ENCODE measurements around the gene RBM22.

Gene RBM22

DNA sequence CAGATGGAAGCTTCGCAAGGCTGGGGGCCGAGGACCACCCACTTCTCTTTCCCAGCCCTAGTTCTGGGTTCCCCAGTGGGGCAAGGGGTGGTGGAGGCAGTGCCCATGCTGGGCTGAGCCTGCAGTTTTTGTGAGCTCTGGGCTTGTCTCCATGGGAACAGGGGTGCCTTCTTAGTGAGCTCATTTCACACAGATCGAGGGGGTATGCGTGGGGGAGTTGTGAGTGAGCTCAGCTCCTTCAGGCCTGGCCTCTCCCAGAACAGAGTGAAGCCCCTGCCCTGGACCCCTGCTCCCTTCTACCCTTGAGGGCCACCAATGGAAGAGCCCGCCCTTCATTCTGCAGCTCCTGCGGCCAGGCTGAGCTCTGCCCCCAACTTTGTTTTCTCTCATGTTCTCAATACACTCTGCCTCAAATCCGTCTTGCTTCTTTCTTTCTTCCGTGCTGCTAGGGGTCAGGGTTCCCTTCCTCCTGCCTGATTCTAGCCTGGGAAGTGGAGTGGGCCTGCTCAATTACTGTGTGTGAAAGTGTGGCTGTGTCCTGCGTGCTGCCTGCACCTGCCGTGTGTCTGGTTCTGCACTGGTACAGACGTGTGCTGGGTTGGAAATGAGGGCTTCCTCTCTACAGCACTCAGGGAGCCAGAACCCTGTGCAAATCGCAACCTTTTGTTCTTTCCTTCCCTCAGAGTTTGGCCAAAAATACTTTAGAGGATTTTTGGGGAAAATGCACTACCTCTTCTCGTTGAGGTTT, 48.8 kb downstream of the RBM22 start:
- DNase-seq (ENCODE audit: low read depth in 2 of 2) = no peak

DNA sequence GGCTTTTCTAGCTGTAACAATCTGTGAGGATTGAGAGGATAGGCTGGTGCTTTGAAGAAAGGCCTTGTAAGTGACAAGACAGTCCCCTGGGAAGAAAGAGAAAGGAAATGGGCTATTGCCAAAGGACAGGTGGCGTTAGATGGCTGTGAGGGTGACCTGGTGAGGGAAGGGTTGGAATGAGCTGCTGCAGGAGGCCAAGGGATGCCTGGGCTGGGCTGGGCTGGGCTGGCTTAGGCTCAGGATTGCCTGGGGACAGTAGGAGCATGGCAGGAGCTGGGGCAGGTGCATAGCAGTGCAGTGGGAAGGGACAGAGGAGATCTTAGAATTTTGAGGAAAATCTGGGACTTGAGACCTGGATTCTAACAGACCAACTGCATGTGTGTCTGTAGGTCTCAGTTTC, 49.5 kb downstream of the RBM22 start:
- DNase-seq (ENCODE audit: low read depth in 2 of 2) = no peak

DNA sequence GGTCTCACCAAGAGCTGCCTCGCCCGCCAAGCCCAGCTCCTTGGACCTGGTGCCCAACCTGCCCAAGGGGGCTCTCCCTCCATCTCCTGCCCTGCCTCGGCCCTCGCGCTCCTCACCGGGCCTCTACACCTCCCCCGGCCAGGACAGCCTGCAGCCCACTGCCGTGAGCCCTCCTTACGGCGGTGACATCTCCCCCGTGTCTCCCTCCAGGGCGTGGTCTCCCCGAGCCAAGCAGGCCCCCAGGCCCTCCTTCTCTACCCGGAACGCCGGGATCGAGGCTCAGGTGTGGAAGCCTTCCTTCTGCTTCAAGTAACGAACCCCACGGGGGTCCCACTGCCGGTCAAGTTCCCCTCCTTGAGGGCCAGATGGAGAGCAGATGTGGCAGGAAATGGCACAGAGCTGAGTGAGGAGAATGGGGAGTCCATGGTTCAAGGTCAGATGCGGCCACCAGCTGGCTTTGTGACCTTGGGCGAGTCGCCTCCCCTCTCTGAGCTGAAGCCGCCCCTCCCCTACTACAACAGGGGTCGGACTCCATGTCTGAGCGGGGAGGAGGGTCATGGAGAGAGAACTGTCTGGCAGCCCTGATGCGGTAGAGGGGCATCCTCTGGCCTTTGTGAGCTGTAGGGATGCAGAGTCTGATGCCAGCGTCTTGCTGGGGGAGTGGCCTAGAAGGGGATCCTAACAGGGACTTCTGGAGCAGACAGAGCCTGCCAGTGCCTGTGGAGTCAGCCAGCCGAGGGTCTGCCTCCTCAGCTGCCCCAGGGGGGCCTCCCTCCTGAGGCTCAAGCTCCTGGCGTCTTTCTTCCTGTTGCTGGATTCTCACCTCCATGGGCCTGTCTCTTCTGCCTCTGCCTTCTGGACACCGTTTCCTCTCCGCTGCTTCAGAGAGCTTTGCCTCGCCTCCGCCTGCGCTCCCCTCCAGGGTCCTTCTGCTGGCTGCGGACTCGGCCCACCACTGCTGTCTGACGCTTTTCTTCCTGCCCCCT, 50.5 kb downstream of the RBM22 start:
- DNase-seq (ENCODE audit: low read depth in 2 of 2) = no peak

DNA sequence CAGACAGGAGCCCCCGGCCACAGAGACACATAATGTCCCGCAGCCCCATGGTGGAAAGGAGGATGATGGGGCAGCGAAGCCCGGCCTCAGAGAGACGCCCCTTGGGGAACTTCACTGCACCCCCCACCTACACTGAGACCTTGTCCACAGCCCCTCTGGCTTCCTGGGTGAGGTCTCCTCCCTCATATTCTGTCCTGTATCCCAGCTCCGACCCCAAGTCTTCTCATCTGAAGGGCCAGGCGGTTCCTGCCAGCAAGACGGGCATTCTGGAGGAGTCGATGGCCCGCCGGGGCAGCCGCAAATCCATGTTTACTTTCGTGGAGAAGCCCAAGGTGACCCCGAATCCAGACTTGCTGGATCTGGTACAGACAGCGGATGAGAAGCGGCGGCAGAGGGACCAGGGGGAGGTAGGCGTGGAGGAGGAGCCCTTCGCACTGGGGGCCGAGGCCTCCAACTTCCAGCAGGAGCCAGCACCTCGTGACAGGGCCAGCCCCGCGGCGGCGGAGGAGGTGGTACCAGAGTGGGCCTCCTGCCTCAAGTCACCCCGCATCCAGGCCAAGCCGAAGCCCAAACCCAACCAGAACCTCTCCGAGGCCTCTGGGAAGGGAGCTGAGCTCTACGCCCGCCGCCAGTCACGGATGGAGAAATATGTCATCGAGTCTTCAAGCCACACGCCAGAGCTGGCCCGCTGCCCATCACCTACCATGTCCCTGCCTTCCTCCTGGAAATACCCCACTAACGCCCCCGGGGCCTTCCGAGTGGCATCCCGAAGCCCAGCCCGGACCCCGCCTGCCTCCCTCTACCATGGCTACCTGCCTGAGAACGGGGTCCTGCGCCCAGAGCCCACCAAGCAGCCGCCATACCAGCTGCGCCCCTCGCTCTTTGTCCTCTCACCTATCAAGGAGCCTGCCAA, 51.5 kb downstream of the RBM22 start:
- no peak for DNase-seq (ENCODE audit: low read depth in 2 of 2)

DNA sequence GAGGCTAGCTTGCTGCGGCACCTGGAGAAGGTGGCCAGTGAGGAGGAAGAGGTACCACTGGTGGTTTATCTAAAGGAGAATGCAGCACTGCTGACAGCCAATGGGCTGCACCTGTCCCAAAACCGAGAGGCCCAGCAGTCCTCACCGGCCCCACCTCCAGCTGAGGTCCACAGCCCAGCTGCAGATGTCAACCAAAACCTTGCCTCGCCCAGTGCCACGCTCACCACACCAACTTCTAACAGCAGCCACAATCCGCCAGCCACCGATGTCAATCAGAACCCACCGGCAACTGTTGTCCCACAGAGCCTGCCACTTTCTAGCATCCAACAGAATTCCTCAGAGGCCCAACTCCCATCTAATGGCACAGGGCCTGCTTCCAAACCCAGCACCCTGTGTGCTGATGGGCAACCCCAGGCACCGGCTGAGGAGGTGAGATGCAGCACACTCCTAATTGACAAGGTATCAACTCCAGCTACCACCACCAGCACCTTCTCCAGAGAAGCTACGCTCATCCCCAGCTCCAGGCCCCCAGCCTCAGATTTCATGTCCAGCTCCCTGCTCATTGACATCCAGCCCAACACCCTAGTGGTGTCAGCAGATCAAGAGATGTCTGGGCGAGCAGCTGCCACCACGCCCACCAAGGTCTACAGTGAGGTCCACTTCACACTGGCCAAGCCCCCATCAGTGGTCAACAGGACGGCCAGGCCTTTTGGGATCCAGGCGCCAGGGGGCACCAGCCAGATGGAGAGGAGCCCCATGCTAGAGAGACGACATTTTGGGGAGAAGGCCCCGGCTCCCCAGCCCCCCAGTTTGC, 52.4 kb downstream of the RBM22 start:
- no peak for DNase-seq (ENCODE audit: low read depth in 2 of 2)

DNA sequence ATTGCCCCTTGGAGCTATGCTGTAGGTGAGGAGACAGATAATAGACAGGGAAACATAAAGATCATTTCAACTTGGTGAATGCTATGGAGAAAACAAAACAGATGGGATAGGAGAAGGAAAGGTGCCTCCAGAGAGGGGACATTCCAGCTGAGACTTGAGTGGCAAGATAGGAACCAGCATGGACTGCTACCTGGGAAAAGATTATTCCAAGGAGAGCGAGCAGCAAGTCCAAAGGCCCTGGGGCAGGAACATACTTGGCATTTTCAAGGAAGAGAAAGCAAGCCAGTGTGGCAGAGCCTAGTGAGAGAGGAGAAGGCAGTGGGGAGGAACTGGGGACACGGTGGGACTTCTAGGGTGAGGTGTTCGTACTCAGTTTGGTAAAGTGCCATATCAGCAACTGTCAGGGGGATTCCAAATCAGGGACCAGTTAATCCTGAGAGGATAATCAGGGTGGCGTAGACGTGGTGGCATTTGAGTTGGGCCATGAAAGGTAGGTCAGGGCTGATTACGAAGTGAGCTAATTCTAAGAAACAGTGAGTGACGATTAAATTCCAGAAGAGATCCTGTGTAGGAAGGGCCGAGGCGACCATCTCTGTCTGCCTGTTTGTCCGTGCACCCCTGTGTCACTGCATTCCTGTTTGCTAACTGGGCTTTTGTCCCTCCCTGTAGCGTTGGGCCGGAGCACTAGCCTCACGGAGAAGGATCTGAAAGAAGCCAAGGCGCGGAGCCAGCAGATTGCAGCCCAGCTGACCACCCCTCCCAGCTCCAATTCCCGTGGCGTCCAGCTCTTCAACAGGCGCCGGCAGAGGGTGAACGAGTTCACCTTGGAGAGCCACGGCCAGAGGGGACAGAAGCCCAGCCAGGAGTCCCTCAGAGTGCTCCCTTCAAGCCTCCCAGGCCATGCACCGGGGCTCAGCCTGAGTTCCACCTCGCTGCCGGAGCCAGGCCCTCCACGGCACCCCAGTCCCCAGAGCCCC, 53.3 kb downstream of the RBM22 start:
- no peak for DNase-seq (ENCODE audit: low read depth in 2 of 2)

DNA sequence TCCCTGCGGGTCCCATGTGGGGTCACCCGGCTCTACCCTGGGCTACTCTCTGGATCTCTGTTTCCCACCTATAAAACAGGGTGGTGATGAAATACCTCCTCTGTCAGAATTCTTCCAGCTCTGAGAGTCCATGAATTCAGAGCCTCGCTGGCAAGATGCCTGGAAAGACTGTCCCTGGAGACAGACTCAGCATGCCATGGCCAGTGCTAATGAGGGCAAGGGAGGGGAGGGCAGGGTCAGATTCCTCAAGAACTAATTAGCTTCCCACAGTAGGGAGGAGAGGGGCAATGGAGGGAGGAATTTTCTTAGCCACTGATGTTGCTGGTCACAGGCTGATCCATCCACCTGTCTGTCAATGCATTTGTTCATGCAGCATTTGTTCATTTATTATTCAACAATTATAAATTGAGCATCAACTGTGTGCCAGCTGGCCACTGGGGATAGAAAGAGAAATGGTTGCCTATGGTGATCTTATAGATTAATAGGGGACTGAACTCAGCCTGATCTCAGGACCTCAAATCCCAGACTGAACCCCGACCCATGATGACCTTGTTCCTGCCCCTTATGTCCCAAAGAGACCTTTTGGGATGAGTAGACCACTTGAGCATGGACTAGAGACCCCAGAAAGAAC, 55.7 kb downstream of the RBM22 start:
- peak; percentile 71 to 74 for DNase-seq (ENCODE audit: low read depth in 2 of 2)

DNA sequence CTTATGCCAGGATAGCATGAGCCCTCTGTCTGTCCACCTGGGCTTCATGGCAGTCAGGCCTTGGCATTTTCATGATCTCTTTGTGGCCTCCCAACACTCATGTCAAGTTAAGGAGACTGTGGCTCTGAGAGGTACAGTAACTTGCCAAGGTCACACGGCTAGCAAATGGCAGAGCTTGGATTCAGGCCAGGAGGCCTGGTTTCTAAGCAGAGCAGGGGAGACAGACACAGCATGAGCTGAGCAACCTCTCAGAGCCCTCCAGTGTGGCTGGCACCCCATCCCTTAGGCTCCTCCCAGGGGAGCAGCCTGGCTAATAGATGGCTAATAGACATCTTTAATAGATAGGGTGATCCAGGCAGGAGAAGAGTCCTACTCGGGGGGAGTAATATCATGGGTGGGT, 56.3 kb downstream of the RBM22 start:
- no peak for DNase-seq (ENCODE audit: low read depth in 2 of 2)

DNA sequence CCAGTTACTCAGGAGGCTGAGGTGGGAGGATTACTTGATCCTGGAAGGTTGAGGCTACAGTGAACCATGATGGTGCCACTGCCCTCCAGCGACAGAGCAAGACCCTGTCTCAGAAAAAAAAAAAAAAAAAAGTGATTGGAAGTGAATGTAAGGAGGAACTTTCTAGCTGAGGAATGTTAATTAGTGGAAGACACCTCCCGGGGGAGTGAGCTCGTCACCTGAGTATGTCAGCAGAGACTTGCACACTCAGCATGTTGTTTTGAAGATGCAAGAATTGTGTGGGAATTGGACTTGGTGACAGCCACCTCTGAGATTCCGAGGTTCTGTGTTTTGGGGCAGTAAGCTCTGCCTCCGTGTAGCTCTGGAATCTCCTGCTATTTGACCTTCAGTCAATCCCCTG, 56.8 kb downstream of the RBM22 start:
- no peak for DNase-seq (ENCODE audit: low read depth in 2 of 2)

DNA sequence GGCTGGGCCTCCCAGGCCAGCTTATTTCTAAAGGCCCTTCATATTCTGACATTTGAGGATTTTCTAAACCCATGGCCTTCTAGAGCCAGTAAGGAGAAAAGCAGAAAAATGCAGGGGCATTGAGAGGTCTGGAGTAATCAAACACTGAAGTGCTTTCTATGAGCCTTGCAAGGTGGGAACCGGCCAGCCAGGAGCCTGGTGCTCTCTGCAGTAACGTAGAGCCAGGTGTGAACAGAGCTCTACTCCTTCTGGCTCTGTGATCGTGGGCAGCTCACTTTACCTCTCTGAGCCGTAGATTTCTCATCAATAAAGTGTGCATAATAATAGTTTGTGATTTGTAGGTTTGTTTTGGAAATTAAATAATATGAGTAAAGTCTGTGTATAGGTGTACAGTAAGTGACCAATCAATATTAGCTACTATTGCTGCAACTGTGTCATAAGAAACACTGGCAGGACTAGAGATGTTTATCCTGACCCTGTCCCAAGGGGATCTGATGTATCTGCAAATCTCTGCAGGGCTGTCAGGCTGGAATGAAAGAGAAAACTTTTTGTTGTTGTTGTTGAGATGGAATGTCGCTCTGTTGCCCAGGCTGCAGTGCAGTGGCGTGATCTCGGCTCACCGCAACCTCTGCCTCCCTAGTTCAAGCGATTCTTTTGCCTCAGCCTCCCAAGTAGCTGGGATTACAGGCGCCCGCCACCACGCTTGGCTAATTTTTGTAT, 57.7 kb downstream of the RBM22 start:
- no peak for DNase-seq (ENCODE audit: low read depth in 2 of 2)

DNA sequence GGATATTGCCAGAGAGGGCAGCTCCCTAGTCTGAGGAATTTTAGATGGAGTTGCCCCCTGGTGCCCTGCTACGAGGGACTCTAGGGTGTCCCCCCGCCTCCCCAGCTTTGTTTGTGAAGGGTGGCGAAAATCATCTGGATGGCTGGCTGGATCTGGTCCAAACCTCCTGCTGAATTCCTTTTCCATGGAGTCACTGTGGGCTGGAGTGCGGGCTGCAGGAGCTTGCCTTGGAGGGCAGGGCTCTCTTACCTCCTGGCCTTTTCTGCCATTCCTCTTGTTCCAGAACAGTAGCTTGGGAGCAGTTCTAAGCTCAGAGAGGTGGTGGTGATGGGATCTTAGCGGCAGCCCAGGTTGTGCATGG, 58.3 kb downstream of the RBM22 start:
- DNase-seq (ENCODE audit: low read depth in 2 of 2) = peak; percentile 68 to 77

DNA sequence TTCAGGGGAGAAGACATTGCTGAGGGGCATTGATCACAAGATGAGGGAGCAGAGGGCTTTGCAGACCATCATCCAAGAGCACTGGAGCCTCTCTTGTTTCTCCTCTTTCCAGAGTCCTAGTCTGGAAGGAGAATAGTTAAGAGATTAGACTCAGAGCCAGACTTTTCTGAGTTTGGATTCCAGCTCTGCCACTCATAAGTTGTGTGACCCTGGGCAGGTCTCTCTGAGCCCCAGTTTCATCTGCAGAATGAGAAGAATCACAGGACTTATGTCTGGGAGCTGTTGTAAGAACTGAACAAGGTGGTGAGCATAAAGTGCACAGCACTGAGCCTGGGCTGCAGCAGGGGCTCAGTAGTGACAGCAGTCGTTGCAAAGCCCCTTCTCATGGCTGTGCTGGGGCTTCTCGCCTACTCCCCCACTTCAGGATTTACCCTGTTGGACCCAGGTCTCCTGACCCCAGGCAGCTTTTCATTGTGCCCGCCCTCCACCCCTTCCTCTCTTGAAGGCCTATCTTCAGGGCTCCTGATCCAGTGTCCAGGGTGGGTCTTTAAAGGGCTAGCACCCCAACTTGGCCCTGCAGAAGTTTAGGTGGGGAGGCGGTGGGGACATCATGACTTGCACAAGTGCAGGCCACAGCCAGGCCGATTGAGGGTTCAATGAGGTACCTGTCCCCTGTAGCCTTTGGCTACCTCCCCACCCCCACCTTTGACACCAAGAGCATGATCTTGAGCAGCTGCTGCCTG, 58.9 kb downstream of the RBM22 start:
- no peak for DNase-seq (ENCODE audit: low read depth in 2 of 2)

DNA sequence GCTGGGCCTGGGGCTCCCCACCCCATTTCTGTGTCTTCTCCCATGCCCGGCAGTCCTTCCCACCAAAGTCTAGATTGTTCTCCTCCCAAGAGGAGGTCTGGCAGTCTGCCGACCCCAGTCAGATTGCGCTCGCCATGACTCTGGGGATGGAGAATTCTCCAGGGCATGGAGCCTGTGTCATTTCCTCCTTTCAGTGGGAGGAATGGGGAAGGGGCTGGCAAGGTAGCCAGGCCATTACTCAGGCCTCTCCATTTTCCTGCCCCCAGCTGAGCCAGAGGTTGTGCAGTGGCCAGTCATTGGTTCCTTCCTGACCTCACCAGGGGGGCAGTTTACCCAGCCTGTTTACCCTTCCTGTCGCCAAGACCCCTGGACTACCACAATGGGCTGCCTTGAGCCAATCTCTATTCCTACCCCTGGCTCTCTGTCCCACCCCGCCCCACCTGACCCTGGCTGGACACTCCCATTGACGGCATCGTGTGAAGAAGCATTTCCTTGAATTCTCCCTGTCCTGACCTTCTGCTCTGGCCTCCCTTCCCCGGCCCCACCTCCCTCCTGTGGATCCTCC, 59.8 kb downstream of the RBM22 start:
- no peak for DNase-seq (ENCODE audit: low read depth in 2 of 2)
